Amygdala (tissue), 56 donors: ENCODE measurements around the gene GNAI2.

Experiments used
- DNase-seq, 56 donors: peaks; one replicate each; lab custom pipeline; 2025; lab: John Stamatoyannopoulos, UW

Gene GNAI2

GRCh38 chr3:50293079-50293801 is 57.2 kb downstream of the GNAI2 start:
- no peak for DNase-seq

GRCh38 chr3:50294089-50294488 is 58.1 kb downstream of the GNAI2 start:
- no peak for DNase-seq

- DNase-seq, result no peak
These were observed 58.7 kb downstream of the GNAI2 start for GRCh38 chr3:50294492-50295403.

- no peak for DNase-seq
These were observed 59.8 kb downstream of the GNAI2 start for GRCh38 chr3:50295553-50296431.

- no peak for DNase-seq
These were observed 60.8 kb downstream of the GNAI2 start for GRCh38 chr3:50296721-50297383.

- no peak for DNase-seq
These were observed 61.4 kb downstream of the GNAI2 start for GRCh38 chr3:50297384-50297775.

- no peak for DNase-seq
These were observed 62.1 kb downstream of the GNAI2 start for GRCh38 chr3:50297896-50298725.

- DNase-seq, result peak; percentile 33 to 100 (median 99)
These were observed 63.0 kb downstream of the GNAI2 start, which contains the start of the genes HYAL3 and NAA80 for GRCh38 chr3:50298836-50299637. Gene HYAL3 (minus strand): TSS chr3:50299405. CDS start chr3:50295602, 3,803 bp downstream. Gene NAA80 (minus strand): TSS chr3:50299405. CDS start chr3:50297463, 1,942 bp downstream.

GRCh38 chr3:50299638-50299928 is 63.6 kb downstream of the GNAI2 start:
- DNase-seq, result no peak

GRCh38 chr3:50299929-50300680 is 64.1 kb downstream of the GNAI2 start:
- peak in 33 of 56 donors; percentile 26 to 84 (median 67) for DNase-seq

GRCh38 chr3:50300681-50301254 is 64.8 kb downstream of the GNAI2 start:
- DNase-seq, result no peak

- DNase-seq, result no peak
These were observed 66.3 kb downstream of the GNAI2 start for GRCh38 chr3:50302095-50303012.

- DNase-seq, result peak in 1 of 56 donors; percentile 30
These were observed 67.2 kb downstream of the GNAI2 start, which contains the start of gene HYAL1 for GRCh38 chr3:50303013-50303815. Gene HYAL1 (minus strand): TSS chr3:50303574. CDS start chr3:50302956, 618 bp downstream.

- no peak for DNase-seq
These were observed 68.6 kb downstream of the GNAI2 start for GRCh38 chr3:50304601-50305000.
